OCI-LY7 (cell line): ENCODE measurements around the gene RAB11FIP4.

Experiments
- CTCF ChIP-seq: fragments of 200-600 bp; sonication (generic); conservative IDR thresholded peaks from 2 replicates; pipeline ENCODE4 v1.5.1; 2014; ENCODE audit warnings: mild to moderate bottlenecking, antibody characterized with exemption, low read length, moderate library complexity, mixed read lengths
- EZH2phosphoT487 ChIP-seq: fragments of 200-600 bp; sonication (generic); IDR thresholded peaks from 2 replicates; pipeline ENCODE4 v1.6.1; 2018; ENCODE audit warnings: low read depth, borderline replicate concordance, mild to moderate bottlenecking, mixed run types, antibody characterized with exemption, low read length, moderate library complexity, mixed read lengths

GRCh38 chr17:31405890-31406371 lies 14.5 kb downstream of the RAB11FIP4 start:
- no peak for TF ChIP-seq CTCF
- no peak for TF ChIP-seq EZH2phosphoT487
